SK-N-SH (cell line): ENCODE measurements around the gene ZFYVE19. TPM values are rescaled to one million over a fixed set of nuclear protein-coding genes. Genes with fewer than 3 reads are reported as not detected.

Experiments
- CTCF ChIA-PET: fragments of 300-600, 350-600 bp; formaldehyde crosslinking; extraction: SDS; loops from one replicate; lab custom pipeline; 2021; lab: Yijun Ruan, JAX
- POLR2A ChIA-PET: fragments of 350-600 bp; sonication (Branson Sonifier 250); formaldehyde crosslinking; extraction: SDS; loops from one replicate; lab custom pipeline; 2020; ENCODE audit warnings: antibody characterized with exemption, inconsistent platforms; lab: Yijun Ruan, JAX
- DNase-seq: peaks from one replicate; pipeline ENCODE4 v3.0.0; 2012
- H2AFZ ChIP-seq: fragments of 200-600 bp; sonication (generic); 2 replicates; pipeline ENCODE4 v1.8.1; 2016; ENCODE audit warnings: antibody characterized with exemption, mild to moderate bottlenecking, low read depth
- H3F3A ChIP-seq: fragments of 200-600 bp; sonication (generic); replicated peaks from 2 replicates; pipeline ENCODE3; 2016; ENCODE audit warnings: antibody characterized with exemption, mild to moderate bottlenecking; ENCODE audit not compliant: insufficient read depth
- H3K27ac ChIP-seq, 2 experiments: fragments of 200-500 bp in 1 of 2; fragments of 200-600 bp in 1 of 2; sonication (Bioruptor generic) in 1 of 2; sonication (generic), shearing (Covaris generic) in 1 of 2; 2 replicates each; pipeline versions ENCODE4 v1.5.1 to v1.6.1; 2014 to 2016; ENCODE audit warnings: low read depth in 2 of 2, inconsistent platforms in 1 of 2, low read length in 1 of 2, mild to moderate bottlenecking in 1 of 2, mixed read lengths in 1 of 2
- H3K27me3 ChIP-seq: fragments of 200-600 bp; sonication (generic), shearing (Covaris generic); 2 replicates; pipeline ENCODE4 v1.6.1; 2016; ENCODE audit warnings: mixed run types; ENCODE audit not compliant: insufficient read depth
- H3K36me3 ChIP-seq, 2 experiments: fragments of 200-500 bp in 1 of 2; fragments of 200-600 bp in 1 of 2; sonication (Bioruptor generic) in 1 of 2; sonication (generic) in 1 of 2; replicated peaks in 1 of 2; 2 replicates each; pipeline versions ENCODE3 to v1.5.1; 2014 to 2016; ENCODE audit warnings: low read length in 1 of 2, mild to moderate bottlenecking in 1 of 2; ENCODE audit not compliant: insufficient read depth in 2 of 2, control insufficient read depth in 1 of 2
- H3K4me1 ChIP-seq, 2 experiments: fragments of 200-500 bp in 1 of 2; fragments of 200-600 bp in 1 of 2; sonication (Bioruptor generic) in 1 of 2; sonication (generic), shearing (Covaris generic) in 1 of 2; 2 replicates each; pipeline versions ENCODE4 v1.5.1 to v1.6.1; 2014 to 2016; ENCODE audit warnings: low read depth in 1 of 2, low read length in 1 of 2, mixed run types in 1 of 2; ENCODE audit not compliant: insufficient read depth in 2 of 2, control insufficient read depth in 1 of 2
- H3K4me2 ChIP-seq: fragments of 200-600 bp; sonication (generic), shearing (Covaris generic); 2 replicates; pipeline ENCODE4 v1.6.1; 2017; ENCODE audit warnings: mixed run types
- H3K4me3 ChIP-seq, 2 experiments: fragments of 200-500 bp in 1 of 2; fragments of 200-600 bp in 1 of 2; sonication (Bioruptor generic) in 1 of 2; sonication (generic), shearing (Covaris generic) in 1 of 2; 2 replicates each; pipeline versions ENCODE4 v1.5.1 to v1.8.1; 2014 to 2016; ENCODE audit warnings: low read depth in 2 of 2, inconsistent platforms in 1 of 2, low read length in 1 of 2, mild to moderate bottlenecking in 1 of 2, mixed read lengths in 1 of 2, moderate library complexity in 1 of 2
- H3K79me2 ChIP-seq: fragments of 200-600 bp; sonication (generic); 2 replicates; pipeline ENCODE4 v1.8.1; 2017; ENCODE audit warnings: mild to moderate bottlenecking; ENCODE audit not compliant: insufficient read depth
- H3K9ac ChIP-seq: fragments of 200-600 bp; sonication (generic); 2 replicates; pipeline ENCODE4 v1.6.1; 2017; ENCODE audit warnings: mixed run types
- H3K9me2 ChIP-seq: fragments of 200-600 bp; sonication (generic); 2 replicates; pipeline ENCODE4 v1.6.1; 2017; ENCODE audit warnings: mixed run types
- H3K9me3 ChIP-seq: fragments of 200-600 bp; sonication (generic); 2 replicates; pipeline ENCODE4 v1.6.1; 2017; ENCODE audit warnings: mixed run types, mild to moderate bottlenecking, moderate library complexity
- H4K20me1 ChIP-seq: fragments of 200-600 bp; sonication (generic); 2 replicates; pipeline ENCODE4 v1.6.1; 2017; ENCODE audit warnings: mild to moderate bottlenecking, mixed run types; ENCODE audit not compliant: insufficient read depth
- CTCF ChIP-seq: fragments of 200-600 bp; sonication (generic); IDR thresholded peaks from 2 replicates; pipeline ENCODE4 v1.6.1; 2017; ENCODE audit warnings: antibody characterized with exemption, mild to moderate bottlenecking, moderate library complexity
- ELF1 ChIP-seq: IDR thresholded peaks from 2 replicates; pipeline ENCODE4 v1.4.0; 2012
- EZH2phosphoT487 ChIP-seq: fragments of 200-600 bp; sonication (generic); IDR thresholded peaks from 2 replicates; pipeline ENCODE4 v1.6.1; 2017; ENCODE audit warnings: low read depth, mixed run types, mild to moderate bottlenecking, antibody characterized with exemption, moderate library complexity, borderline replicate concordance
- FOXM1 ChIP-seq: IDR thresholded peaks from 2 replicates; pipeline ENCODE4 v1.4.0; 2012; ENCODE audit warnings: low read depth, mild to moderate bottlenecking
- GABPA ChIP-seq: IDR thresholded peaks from 2 replicates; pipeline ENCODE4 v1.4.0; 2012; ENCODE audit warnings: low read depth, mild to moderate bottlenecking
- MAX ChIP-seq: IDR thresholded peaks from 2 replicates; pipeline ENCODE4 v1.4.0; 2012; ENCODE audit warnings: low read depth
- MXI1 ChIP-seq: IDR thresholded peaks from 2 replicates; pipeline ENCODE4 v1.6.1; 2012; ENCODE audit warnings: mild to moderate bottlenecking, low read depth, low read length, improper control_type of control experiment
- NFIC ChIP-seq: IDR thresholded peaks from 2 replicates; pipeline ENCODE4 v1.4.0; 2012; ENCODE audit warnings: borderline replicate concordance
- RAD21 ChIP-seq: IDR thresholded peaks from 2 replicates; pipeline ENCODE4 v1.6.1; 2012; ENCODE audit warnings: mild to moderate bottlenecking, low read length
- RCOR1 ChIP-seq: fragments of 150-350 bp; IDR thresholded peaks from 2 replicates; pipeline ENCODE4 v1.6.1; 2017; ENCODE audit warnings: antibody characterized with exemption, low read length
- RFX5 ChIP-seq: IDR thresholded peaks from 2 replicates; pipeline ENCODE4 v1.6.1; 2012; ENCODE audit warnings: mild to moderate bottlenecking, improper control_type of control experiment, low read length
- SIN3A ChIP-seq: IDR thresholded peaks from 2 replicates; pipeline ENCODE4 v1.6.1; 2012; ENCODE audit warnings: low read depth, mild to moderate bottlenecking, low read length, moderate library complexity, borderline replicate concordance
- TAF1 ChIP-seq: IDR thresholded peaks from 2 replicates; pipeline ENCODE4 v1.6.1; 2012; ENCODE audit warnings: low read depth, mild to moderate bottlenecking, low read length, moderate library complexity, borderline replicate concordance
- TEAD4 ChIP-seq: IDR thresholded peaks from 2 replicates; pipeline ENCODE4 v1.4.0; 2012; ENCODE audit warnings: mild to moderate bottlenecking, borderline replicate concordance; ENCODE audit not compliant: insufficient read depth
- USF1 ChIP-seq: IDR thresholded peaks from 2 replicates; pipeline ENCODE4 v1.4.0; 2012; ENCODE audit warnings: low read depth, borderline replicate concordance
- YY1 ChIP-seq: IDR thresholded peaks from 2 replicates; pipeline ENCODE4 v1.4.0; 2012; ENCODE audit warnings: low read depth, mild to moderate bottlenecking
- ZBTB33 ChIP-seq: IDR thresholded peaks from 2 replicates; pipeline ENCODE4 v1.4.0; 2012; ENCODE audit warnings: low read depth, borderline replicate concordance
- WGBS: methylation state at CpG from one replicate; pipeline ENCODE4 v1.1.6; 2017; ENCODE audit warnings: low lambda C conversion rate; 5-methylcytosine and 5-hydroxymethylcytosine counted together
- polyA plus RNA-seq, 3 experiments: library from polyadenylated mRNA; depleted of rRNA; stranded (reverse); fragments of >200 nt; gene quantifications; 2 replicates each; pipeline ENCODE4 v1.2.3, GENCODE V29; 2012

ZFYVE19 gene
- polyA plus RNA-seq, 1 of the 3 experiments (the other 2 are of a cell fraction), result 35.5 TPM

GRCh38 chr15:40836020-40836419 lies 29.1 kb downstream of the ZFYVE19 start:
- POLR2A ChIA-PET, result no interaction called here
- Histone ChIP-seq H3K27ac (no peak overlapping the region), H3K9me3 (no peaks in the 10 kb centered on the region), H4K20me1 (no peaks in the 10 kb centered on the region), H3K4me2 (no peak overlapping the region), H2AFZ (no peak overlapping the region), H3K36me3 (no peaks in the 10 kb centered on the region), H3K27me3 (no peaks in the 10 kb centered on the region), H3K79me2 (no peaks in the 10 kb centered on the region), H3K9ac (no peak overlapping the region), H3K9me2 (no peaks in the 10 kb centered on the region), H3F3A (no peaks in the 10 kb centered on the region), H3K4me3 (no peak overlapping the region), H3K4me1 (peaks cover 0 to 3% of the 10 kb centered on the region in 2 experiments; a peak in 1 of 4 replicates)
- 86% methylated on average over 1 of the region's 1 CpG for WGBS
- DNase-seq, result no peak
- CTCF ChIA-PET, result no interaction called here
- no peak for TF ChIP-seq RFX5
- no peak for TF ChIP-seq NFIC
- no peak for TF ChIP-seq MXI1
- TF ChIP-seq TEAD4, result no peak
- no peak for TF ChIP-seq ELF1
- TF ChIP-seq ZBTB33, result no peak
- no peak for TF ChIP-seq FOXM1
- TF ChIP-seq RCOR1, result no peak

- H3K4me1 ChIP-seq, result peaks cover 0 to 3% of the 10 kb centered on the region in 2 experiments; a peak in 2 of 4 replicates
- H3F3A ChIP-seq, result no peaks in the 10 kb centered on the region
- peaks cover 9% of the 10 kb centered on the region; the same call in 1 of the 2 replicates for H3K27me3 ChIP-seq
- H4K20me1 ChIP-seq, result no peaks in the 10 kb centered on the region
- CTCF ChIA-PET, result interaction anchor here (1.1 to 5.3 kb wide), 5 partner anchors 8 to 56 kb away, joined by 3 to 42 read pairs (median 4); partner anchors contain the start of gene VPS18
- no peaks in the 10 kb centered on the region for H3K9me2 ChIP-seq
- no peak overlapping the region for H3K4me3 ChIP-seq
- H3K9ac ChIP-seq, result no peak overlapping the region
- POLR2A ChIA-PET, result no interaction called here
- H3K4me2 ChIP-seq, result no peak overlapping the region
- WGBS, result 70% methylated on average over 5 of the region's 5 CpGs
- no peak for DNase-seq
- TF ChIP-seq TEAD4, result no peak
- TF ChIP-seq MAX, result no peak
- TF ChIP-seq EZH2phosphoT487, result no peak
- TF ChIP-seq CTCF, result no peak
- no peak for TF ChIP-seq YY1
- no peak for TF ChIP-seq GABPA
- TF ChIP-seq USF1, result no peak
- no peak for TF ChIP-seq TAF1
- TF ChIP-seq SIN3A, result no peak
- no peak for TF ChIP-seq RCOR1
- TF ChIP-seq ZBTB33, result no peak
- TF ChIP-seq RAD21, result no peak
- no peak for TF ChIP-seq NFIC
- no peaks in the 10 kb centered on the region for H3K36me3 ChIP-seq
- H2AFZ ChIP-seq, result no peak overlapping the region
- H3K79me2 ChIP-seq, result no peaks in the 10 kb centered on the region
- no peaks in the 10 kb centered on the region for H3K9me3 ChIP-seq
- H3K27ac ChIP-seq, result no peak overlapping the region
These were observed 31.9 kb downstream of the ZFYVE19 start for GRCh38 chr15:40838756-40839155.
